GM12892 (cell line): Measurements from ENCODE around the gene IER5.

Experiments
- POLR2A ChIP-seq: IDR thresholded peaks from 2 replicates; pipeline ENCODE4 v1.6.1; 2011; ENCODE audit warnings: low read depth, low read length, control low read depth
- POLR2AphosphoS5 ChIP-seq: IDR thresholded peaks from 2 replicates; pipeline ENCODE4 v1.6.1; 2011; ENCODE audit warnings: low read depth, low read length, control low read depth
- TAF1 ChIP-seq: IDR thresholded peaks from 2 replicates; pipeline ENCODE4 v1.6.1; 2011; ENCODE audit warnings: low read depth, mild to moderate bottlenecking, control low read depth, low read length, borderline replicate concordance

GRCh38 chr1:181137217-181137743, 48.8 kb downstream of the IER5 start:
- TF ChIP-seq TAF1 = no peak
- TF ChIP-seq POLR2A = no peak
- no peak for TF ChIP-seq POLR2AphosphoS5
